Measurements from ENCODE around the gene CCDC7.

The CCDC7 gene

GRCh38 chr10:32419615-32420014 is 26.3 kb upstream of the CCDC7 start:
- H3K4me3 ChIP-seq (ENCODE audit: low read depth, low read length), result no peak overlapping the region
- TF ChIP-seq, protein P1, sequence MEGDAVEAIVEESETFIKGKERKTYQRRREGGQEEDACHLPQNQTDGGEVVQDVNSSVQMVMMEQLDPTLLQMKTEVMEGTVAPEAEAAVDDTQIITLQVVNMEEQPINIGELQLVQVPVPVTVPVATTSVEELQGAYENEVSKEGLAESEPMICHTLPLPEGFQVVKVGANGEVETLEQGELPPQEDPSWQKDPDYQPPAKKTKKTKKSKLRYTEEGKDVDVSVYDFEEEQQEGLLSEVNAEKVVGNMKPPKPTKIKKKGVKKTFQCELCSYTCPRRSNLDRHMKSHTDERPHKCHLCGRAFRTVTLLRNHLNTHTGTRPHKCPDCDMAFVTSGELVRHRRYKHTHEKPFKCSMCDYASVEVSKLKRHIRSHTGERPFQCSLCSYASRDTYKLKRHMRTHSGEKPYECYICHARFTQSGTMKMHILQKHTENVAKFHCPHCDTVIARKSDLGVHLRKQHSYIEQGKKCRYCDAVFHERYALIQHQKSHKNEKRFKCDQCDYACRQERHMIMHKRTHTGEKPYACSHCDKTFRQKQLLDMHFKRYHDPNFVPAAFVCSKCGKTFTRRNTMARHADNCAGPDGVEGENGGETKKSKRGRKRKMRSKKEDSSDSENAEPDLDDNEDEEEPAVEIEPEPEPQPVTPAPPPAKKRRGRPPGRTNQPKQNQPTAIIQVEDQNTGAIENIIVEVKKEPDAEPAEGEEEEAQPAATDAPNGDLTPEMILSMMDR (IDR thresholded peaks at IDR 0.05; ENCODE audit: low read depth, low read length), result no peak

DNA sequence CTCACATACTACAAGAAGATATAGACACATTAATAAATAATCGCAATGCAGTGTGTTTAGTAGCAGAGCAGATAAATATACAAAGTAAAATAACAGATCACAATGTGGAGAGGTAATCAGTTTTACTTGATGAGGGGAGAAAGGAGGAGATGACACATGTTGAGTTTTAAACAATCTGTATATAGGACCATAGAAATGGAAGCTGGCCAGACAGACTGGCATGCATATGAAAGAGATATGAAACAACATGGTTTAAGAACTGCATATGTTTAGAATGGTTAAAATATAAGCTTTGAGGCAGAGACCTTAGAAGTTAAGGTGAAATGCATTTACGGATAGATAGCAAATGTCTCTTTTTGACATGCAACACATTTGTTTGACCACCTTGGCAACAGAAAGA is 19.8 kb upstream of the CCDC7 start:
- TF ChIP-seq, protein P1 (IDR thresholded peaks at IDR 0.05; ENCODE audit: low read depth, low read length), result no peak
- H3K4me3 ChIP-seq (ENCODE audit: low read depth, low read length), result no peak overlapping the region

- H3K4me3 ChIP-seq (ENCODE audit: low read depth, low read length), result no peak overlapping the region
- TF ChIP-seq, protein P1 (IDR thresholded peaks at IDR 0.05; ENCODE audit: low read depth, low read length), result no peak
Observed at GRCh38 chr10:32433542-32433941, 12.4 kb upstream of the CCDC7 start.

DNA sequence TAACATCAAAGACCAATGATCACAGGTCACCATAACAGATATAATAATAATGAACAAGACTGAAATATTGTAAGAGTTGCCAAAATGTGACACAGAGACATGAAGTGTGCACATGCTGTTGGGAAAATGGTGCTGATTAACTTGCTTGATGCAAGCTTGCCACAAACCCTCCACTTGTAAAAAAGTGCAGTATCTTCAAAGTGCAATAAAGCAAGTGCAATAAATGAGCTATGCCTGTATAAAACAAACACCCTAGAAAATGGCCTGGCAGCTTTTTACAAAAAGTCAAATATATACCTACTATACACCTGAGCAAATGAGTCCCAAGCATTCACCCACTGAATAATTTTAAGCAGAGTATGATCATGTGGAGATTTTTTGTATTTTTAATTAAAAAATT is 9.7 kb upstream of the CCDC7 start:
- H3K4me3 ChIP-seq (ENCODE audit: low read depth, low read length), result no peak overlapping the region
- TF ChIP-seq, protein P1 (IDR thresholded peaks at IDR 0.05; ENCODE audit: low read depth, low read length), result no peak

DNA sequence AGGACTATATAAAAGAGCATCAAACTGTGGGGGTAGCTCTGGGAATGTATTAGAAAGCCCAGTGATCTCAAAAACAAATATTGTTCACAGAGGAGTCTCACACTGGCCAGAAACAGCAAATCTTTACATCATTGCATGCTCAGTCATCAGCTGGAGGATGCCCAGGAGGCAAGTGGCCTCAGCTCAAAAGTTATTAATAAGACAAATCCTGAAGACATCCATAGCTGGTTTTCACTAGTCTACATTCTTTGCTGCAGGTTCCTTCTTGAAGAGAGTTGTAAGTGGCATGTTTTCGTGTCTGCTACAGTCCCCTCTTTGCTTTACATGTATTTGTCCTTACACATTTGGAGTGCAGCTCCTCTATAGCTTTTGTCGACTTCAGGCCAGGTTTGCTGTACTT is 8.6 kb upstream of the CCDC7 start:
- no peak overlapping the region for H3K4me3 ChIP-seq (ENCODE audit: low read depth, low read length)
- TF ChIP-seq, protein P1 (IDR thresholded peaks at IDR 0.05; ENCODE audit: low read depth, low read length), result no peak

DNA sequence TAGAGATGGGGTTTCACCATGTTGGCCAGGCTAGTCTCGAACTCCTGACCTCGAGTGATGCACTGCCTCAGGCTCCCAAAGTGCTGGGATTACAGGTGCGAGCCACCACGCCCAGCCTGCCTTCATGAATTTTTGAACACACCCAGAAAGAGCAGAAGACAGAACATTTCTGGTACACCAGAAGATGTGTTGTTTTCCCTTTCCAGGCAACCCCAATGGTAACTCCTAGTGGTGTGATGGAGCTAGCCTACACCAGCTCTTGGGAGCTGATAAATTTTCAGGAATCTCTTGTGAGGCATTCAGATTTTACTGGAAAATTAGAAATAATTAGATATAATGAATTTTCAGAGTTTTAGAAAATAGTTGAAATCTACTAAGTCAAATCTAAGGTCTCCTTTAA is 904 bp upstream of the CCDC7 start:
- TF ChIP-seq, protein P1 (IDR thresholded peaks at IDR 0.05; ENCODE audit: low read depth, low read length), result no peak
- no peak overlapping the region; the same call in 1 of the 2 replicates for H3K4me3 ChIP-seq (ENCODE audit: low read depth, low read length)

- peak overlapping the region; percentile 74 for H3K4me3 ChIP-seq (ENCODE audit: low read depth, low read length)
- TF ChIP-seq, protein P1 (IDR thresholded peaks at IDR 0.05; ENCODE audit: low read depth, low read length), result no peak
Observed at GRCh38 chr10:32446536-32447406, 831 bp downstream of the CCDC7 start.
